Superior temporal gyrus (tissue), 1 donor: Measurements from ENCODE around the gene METTL15.
"Not testable (repeated sequence)": the region's sequence is repeated elsewhere in the genome, so short reads cannot be mapped to it uniquely, and the experiment has no call there.

Experiments used
- DNase-seq: peaks from one replicate; pipeline ENCODE4 v3.0.0-alpha.2; 2016; ENCODE audit errors: extremely low spot score

Gene METTL15

GRCh38 chr11:28107750-28108618 lies at the start of gene METTL15, which contains the start of gene KIF18A:
TSS of gene METTL15 (plus strand) at chr11:28108388. CDS start at chr11:28113335, 4,947 bp downstream.
TSS of gene KIF18A (minus strand) at chr11:28108156. CDS start at chr11:28097947, 10,209 bp downstream.
- DNase-seq: peak; percentile 99

- no peak for DNase-seq
These were observed 36.9 kb upstream of the METTL15 start for GRCh38 chr11:28071305-28071704.

GRCh38 chr11:28072321-28072720 lies 35.9 kb upstream of the METTL15 start:
- DNase-seq: no peak

- no peak for DNase-seq
These were observed 30.7 kb upstream of the METTL15 start for GRCh38 chr11:28077521-28077920.

GRCh38 chr11:28083118-28083517 lies 25.1 kb upstream of the METTL15 start:
- DNase-seq: no peak

GRCh38 chr11:28086569-28086968 lies 21.6 kb upstream of the METTL15 start:
- DNase-seq: no peak

- DNase-seq: not testable (repeated sequence)
These were observed 21.0 kb upstream of the METTL15 start for GRCh38 chr11:28087192-28087591.

GRCh38 chr11:28087693-28088092 lies 20.5 kb upstream of the METTL15 start:
- not testable (repeated sequence) for DNase-seq

GRCh38 chr11:28089378-28089777 lies 18.8 kb upstream of the METTL15 start:
- DNase-seq: no peak

- DNase-seq: no peak
These were observed 18.0 kb upstream of the METTL15 start for GRCh38 chr11:28090052-28090749.

GRCh38 chr11:28092786-28093185 lies 15.4 kb upstream of the METTL15 start:
- no peak for DNase-seq

GRCh38 chr11:28098257-28098656 lies 9.9 kb upstream of the METTL15 start:
- no peak for DNase-seq

GRCh38 chr11:28099715-28100114 lies 8.5 kb upstream of the METTL15 start:
- DNase-seq: no peak

GRCh38 chr11:28100665-28101064 lies 7.5 kb upstream of the METTL15 start:
- no peak for DNase-seq

GRCh38 chr11:28102300-28102699 lies 5.9 kb upstream of the METTL15 start:
- DNase-seq: not testable (repeated sequence)

GRCh38 chr11:28104425-28104824 lies 3.8 kb upstream of the METTL15 start:
- no peak for DNase-seq

- DNase-seq: no peak
These were observed 3.2 kb upstream of the METTL15 start for GRCh38 chr11:28104984-28105383.

GRCh38 chr11:28105869-28106268 lies 2.3 kb upstream of the METTL15 start:
- no peak for DNase-seq

GRCh38 chr11:28106353-28107043 lies 1.7 kb upstream of the METTL15 start:
- no peak for DNase-seq

GRCh38 chr11:28107191-28107749 lies 918 bp upstream of the METTL15 start:
- DNase-seq: no peak

- no peak for DNase-seq
These were observed 770 bp downstream of the METTL15 start for GRCh38 chr11:28108958-28109357.
